C4-2B (cell line): Measurements from ENCODE around the gene C5orf58.

Source experiments
- ZFX ChIP-seq: fragments of 450-650 bp; IDR thresholded peaks from 2 replicates; pipeline ENCODE4 v1.6.1; 2017
- TF ChIP-seq, protein P1 (sequence below): fragments of 450-650 bp; conservative IDR thresholded peaks from 2 replicates; pipeline ENCODE4 v1.5.1; 2017; ENCODE audit warnings: mild to moderate bottlenecking

DNA sequence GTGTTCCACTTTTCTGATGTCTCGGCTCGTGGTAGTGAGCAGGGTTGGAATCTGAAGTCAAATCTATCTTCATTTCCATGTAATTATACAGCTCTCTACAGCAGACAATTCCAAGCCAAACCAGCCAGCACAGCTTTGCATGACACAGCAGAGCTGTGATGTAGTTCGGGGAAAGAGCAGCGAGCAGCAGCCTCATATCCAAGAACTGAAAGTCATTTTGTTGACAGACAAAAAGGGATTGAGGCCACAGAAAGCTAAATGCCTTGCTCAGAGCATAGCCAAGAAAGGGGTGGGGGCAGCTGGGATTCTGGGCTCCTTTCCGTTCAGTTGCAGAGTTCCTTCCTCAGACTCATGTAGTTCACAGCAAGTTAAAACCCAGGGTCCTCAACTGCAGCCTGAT is 32.7 kb downstream of the C5orf58 start:
- TF ChIP-seq, protein P1, sequence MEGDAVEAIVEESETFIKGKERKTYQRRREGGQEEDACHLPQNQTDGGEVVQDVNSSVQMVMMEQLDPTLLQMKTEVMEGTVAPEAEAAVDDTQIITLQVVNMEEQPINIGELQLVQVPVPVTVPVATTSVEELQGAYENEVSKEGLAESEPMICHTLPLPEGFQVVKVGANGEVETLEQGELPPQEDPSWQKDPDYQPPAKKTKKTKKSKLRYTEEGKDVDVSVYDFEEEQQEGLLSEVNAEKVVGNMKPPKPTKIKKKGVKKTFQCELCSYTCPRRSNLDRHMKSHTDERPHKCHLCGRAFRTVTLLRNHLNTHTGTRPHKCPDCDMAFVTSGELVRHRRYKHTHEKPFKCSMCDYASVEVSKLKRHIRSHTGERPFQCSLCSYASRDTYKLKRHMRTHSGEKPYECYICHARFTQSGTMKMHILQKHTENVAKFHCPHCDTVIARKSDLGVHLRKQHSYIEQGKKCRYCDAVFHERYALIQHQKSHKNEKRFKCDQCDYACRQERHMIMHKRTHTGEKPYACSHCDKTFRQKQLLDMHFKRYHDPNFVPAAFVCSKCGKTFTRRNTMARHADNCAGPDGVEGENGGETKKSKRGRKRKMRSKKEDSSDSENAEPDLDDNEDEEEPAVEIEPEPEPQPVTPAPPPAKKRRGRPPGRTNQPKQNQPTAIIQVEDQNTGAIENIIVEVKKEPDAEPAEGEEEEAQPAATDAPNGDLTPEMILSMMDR = no peak
- TF ChIP-seq ZFX = no peak
